Measurements from ENCODE around the gene EFL1. TPM values are rescaled to one million over a fixed set of nuclear protein-coding genes. Genes with fewer than 3 reads are reported as not detected.
"Not testable (repeated sequence)": the region's sequence is repeated elsewhere in the genome, so short reads cannot be mapped to it uniquely, and the experiment has no call there.

EFL1 gene
- total and polyA plus RNA-seq, 8 donors: 2.3 to 9.7 (median 7.3) TPM

GRCh38 chr15:82305621-82306048, 43.1 kb upstream of the EFL1 start:
- no peaks in the 10 kb centered on the region for H3K36me3 ChIP-seq
- intact Hi-C loops (cut with DNase I): no loop called here
- FAIRE-seq: no peak
- H3K4me1 ChIP-seq: no peaks in the 10 kb centered on the region
- TF ChIP-seq, protein P1, sequence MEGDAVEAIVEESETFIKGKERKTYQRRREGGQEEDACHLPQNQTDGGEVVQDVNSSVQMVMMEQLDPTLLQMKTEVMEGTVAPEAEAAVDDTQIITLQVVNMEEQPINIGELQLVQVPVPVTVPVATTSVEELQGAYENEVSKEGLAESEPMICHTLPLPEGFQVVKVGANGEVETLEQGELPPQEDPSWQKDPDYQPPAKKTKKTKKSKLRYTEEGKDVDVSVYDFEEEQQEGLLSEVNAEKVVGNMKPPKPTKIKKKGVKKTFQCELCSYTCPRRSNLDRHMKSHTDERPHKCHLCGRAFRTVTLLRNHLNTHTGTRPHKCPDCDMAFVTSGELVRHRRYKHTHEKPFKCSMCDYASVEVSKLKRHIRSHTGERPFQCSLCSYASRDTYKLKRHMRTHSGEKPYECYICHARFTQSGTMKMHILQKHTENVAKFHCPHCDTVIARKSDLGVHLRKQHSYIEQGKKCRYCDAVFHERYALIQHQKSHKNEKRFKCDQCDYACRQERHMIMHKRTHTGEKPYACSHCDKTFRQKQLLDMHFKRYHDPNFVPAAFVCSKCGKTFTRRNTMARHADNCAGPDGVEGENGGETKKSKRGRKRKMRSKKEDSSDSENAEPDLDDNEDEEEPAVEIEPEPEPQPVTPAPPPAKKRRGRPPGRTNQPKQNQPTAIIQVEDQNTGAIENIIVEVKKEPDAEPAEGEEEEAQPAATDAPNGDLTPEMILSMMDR (IDR thresholded peaks at IDR 0.05): no peak
- WGBS, 2 donors: 72 to 77% methylated on average over 7 of the region's 7 CpGs
- no peak overlapping the region for H3K4me3 ChIP-seq
- DNase-seq: no peak
- ATAC-seq: no peak
- no peaks in the 10 kb centered on the region for H3K27me3 ChIP-seq
- H3K9me3 ChIP-seq: no peaks in the 10 kb centered on the region
- H3K27ac ChIP-seq: no peak overlapping the region

GRCh38 chr15:82304778-82305090, 42.2 kb upstream of the EFL1 start:
- 74 to 75% methylated on average over 4 of the region's 4 CpGs for whole genome bisulfite sequencing, 2 donors
- Histone ChIP-seq H3K36me3 (no peaks in the 10 kb centered on the region), H3K9me3 (no peaks in the 10 kb centered on the region), H3K27me3 (no peaks in the 10 kb centered on the region), H3K4me3 (no peak overlapping the region), H3K27ac (no peak overlapping the region), H3K4me1 (no peaks in the 10 kb centered on the region)
- ATAC-seq: no peak
- no peak for FAIRE-seq
- no peak for DNase-seq
- TF ChIP-seq, protein P1 (IDR thresholded peaks at IDR 0.05): no peak
- intact Hi-C loops (cut with DNase I): no loop called here

GRCh38 chr15:82303956-82304777, 41.6 kb upstream of the EFL1 start:
- Histone ChIP-seq H3K27ac (no peak overlapping the region), H3K27me3 (no peaks in the 10 kb centered on the region), H3K4me1 (no peaks in the 10 kb centered on the region), H3K9me3 (no peaks in the 10 kb centered on the region), H3K4me3 (no peak overlapping the region), H3K36me3 (no peaks in the 10 kb centered on the region)
- DNase-seq: no peak
- whole genome bisulfite sequencing, 2 donors: 85 to 86% methylated on average over 12 of the region's 12 CpGs
- intact Hi-C loops (cut with DNase I): no loop called here
- FAIRE-seq: no peak
- ATAC-seq: no peak
- TF ChIP-seq, protein P1 (IDR thresholded peaks at IDR 0.05): no peak

- ATAC-seq (no peak), DNase-seq (no peak), FAIRE-seq (no peak)
- Histone ChIP-seq H3K9me3 (no peaks in the 10 kb centered on the region), H3K27ac (no peak overlapping the region), H3K4me3 (no peak overlapping the region), H3K4me1 (no peaks in the 10 kb centered on the region), H3K27me3 (no peaks in the 10 kb centered on the region), H3K36me3 (no peaks in the 10 kb centered on the region)
- WGBS, 2 donors: 71 to 76% methylated on average over 3 of the region's 3 CpGs
- intact Hi-C loops (cut with DNase I): no loop called here
- TF ChIP-seq, protein P1 (IDR thresholded peaks at IDR 0.05): no peak
Observed at GRCh38 chr15:82301296-82302016, 38.9 kb upstream of the EFL1 start.

- no peaks in the 10 kb centered on the region for H3K36me3 ChIP-seq
- no peaks in the 10 kb centered on the region for H3K27me3 ChIP-seq
- DNase-seq (no peak), ATAC-seq (no peak), FAIRE-seq (no peak)
- no peak overlapping the region for H3K27ac ChIP-seq
- H3K9me3 ChIP-seq: no peaks in the 10 kb centered on the region
- intact Hi-C loops (cut with DNase I): no loop called here
- H3K4me1 ChIP-seq: no peaks in the 10 kb centered on the region
- no peak overlapping the region for H3K4me3 ChIP-seq
- WGBS, 2 donors: 80 to 85% methylated on average over 7 of the region's 7 CpGs
- TF ChIP-seq, protein P1 (IDR thresholded peaks at IDR 0.05): no peak
Observed at GRCh38 chr15:82300883-82301282, 38.3 kb upstream of the EFL1 start.

GRCh38 chr15:82300326-82300725, 37.8 kb upstream of the EFL1 start:
- intact Hi-C loops (cut with DNase I); FAIRE-seq; H3K27ac ChIP-seq; ATAC-seq; H3K4me1 ChIP-seq; H3K9me3 ChIP-seq; H3K4me3 ChIP-seq; DNase-seq; H3K36me3 ChIP-seq; H3K27me3 ChIP-seq: not testable (repeated sequence)
- WGBS, 2 donors: 62 to 66% methylated on average over 6 of the region's 6 CpGs

DNA sequence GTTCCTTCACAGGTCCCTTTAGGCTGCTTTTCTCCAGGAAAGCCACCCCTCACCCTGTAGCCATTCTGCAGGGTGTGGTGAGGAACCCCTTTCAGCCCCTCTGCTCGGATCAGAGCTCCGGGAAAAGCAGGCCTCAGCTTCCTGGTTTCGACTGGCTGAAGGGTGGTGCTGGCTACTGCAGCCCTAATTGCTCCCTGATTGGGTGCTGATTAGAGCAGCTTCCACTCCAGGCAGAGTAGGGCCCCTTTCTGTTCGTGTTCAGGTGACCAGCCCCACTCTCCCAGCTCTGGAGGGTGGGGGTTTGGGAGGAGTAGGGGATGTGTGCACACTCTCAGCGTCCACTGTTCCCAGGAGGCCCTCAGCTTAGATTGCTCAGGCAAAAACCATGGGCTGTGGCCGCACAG, 37.0 kb upstream of the EFL1 start:
- WGBS, 2 donors: 71 to 73% methylated on average over 3 of the region's 6 CpGs
- ATAC-seq; H3K4me3 ChIP-seq; H3K36me3 ChIP-seq; intact Hi-C loops (cut with DNase I); H3K9me3 ChIP-seq; H3K4me1 ChIP-seq; H3K27me3 ChIP-seq; DNase-seq; FAIRE-seq; H3K27ac ChIP-seq: not testable (repeated sequence)
